ENCODE results near the gene ATCAY.
"Not testable (repeated sequence)": the region's sequence is repeated elsewhere in the genome, so short reads cannot be mapped to it uniquely, and the experiment has no call there.

DNA sequence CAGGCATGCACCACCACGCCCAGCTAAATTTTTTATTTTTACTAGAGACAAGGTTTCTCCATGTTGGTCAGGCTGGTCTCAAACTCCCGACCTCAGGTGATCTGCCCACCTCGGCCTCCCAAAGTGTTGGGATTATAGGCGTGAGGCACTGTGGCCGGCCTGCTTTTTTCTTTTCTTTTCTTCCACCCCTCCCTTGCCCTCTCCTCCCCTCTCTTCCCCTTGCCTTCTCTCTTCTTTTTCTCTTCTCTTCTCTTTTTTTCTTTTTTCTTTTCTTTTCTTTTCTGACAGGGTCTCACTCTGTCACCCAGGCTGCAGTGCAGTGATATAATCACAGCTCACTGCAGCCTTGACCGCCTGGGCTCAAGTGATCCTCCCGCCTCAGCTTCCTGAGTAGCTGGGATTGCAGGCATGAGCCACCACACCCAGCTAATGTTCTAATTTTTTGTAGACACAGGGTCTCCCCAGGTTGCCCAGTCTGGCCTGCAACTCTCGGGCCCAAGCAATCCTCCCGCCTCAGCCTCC lies 72.3 kb downstream of the ATCAY start:
- TF ChIP-seq, protein P1, sequence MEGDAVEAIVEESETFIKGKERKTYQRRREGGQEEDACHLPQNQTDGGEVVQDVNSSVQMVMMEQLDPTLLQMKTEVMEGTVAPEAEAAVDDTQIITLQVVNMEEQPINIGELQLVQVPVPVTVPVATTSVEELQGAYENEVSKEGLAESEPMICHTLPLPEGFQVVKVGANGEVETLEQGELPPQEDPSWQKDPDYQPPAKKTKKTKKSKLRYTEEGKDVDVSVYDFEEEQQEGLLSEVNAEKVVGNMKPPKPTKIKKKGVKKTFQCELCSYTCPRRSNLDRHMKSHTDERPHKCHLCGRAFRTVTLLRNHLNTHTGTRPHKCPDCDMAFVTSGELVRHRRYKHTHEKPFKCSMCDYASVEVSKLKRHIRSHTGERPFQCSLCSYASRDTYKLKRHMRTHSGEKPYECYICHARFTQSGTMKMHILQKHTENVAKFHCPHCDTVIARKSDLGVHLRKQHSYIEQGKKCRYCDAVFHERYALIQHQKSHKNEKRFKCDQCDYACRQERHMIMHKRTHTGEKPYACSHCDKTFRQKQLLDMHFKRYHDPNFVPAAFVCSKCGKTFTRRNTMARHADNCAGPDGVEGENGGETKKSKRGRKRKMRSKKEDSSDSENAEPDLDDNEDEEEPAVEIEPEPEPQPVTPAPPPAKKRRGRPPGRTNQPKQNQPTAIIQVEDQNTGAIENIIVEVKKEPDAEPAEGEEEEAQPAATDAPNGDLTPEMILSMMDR (IDR thresholded peaks at IDR 0.05; ENCODE audit: low read depth, low read length) = not testable (repeated sequence)
- not testable (repeated sequence) for TF ChIP-seq EZH2phosphoT487 (IDR thresholded peaks at IDR 0.05; ENCODE audit: low read depth)

Measured in OCI-LY3 (cell line).